ENCODE results near the gene EDNRA.

The EDNRA gene

DNA sequence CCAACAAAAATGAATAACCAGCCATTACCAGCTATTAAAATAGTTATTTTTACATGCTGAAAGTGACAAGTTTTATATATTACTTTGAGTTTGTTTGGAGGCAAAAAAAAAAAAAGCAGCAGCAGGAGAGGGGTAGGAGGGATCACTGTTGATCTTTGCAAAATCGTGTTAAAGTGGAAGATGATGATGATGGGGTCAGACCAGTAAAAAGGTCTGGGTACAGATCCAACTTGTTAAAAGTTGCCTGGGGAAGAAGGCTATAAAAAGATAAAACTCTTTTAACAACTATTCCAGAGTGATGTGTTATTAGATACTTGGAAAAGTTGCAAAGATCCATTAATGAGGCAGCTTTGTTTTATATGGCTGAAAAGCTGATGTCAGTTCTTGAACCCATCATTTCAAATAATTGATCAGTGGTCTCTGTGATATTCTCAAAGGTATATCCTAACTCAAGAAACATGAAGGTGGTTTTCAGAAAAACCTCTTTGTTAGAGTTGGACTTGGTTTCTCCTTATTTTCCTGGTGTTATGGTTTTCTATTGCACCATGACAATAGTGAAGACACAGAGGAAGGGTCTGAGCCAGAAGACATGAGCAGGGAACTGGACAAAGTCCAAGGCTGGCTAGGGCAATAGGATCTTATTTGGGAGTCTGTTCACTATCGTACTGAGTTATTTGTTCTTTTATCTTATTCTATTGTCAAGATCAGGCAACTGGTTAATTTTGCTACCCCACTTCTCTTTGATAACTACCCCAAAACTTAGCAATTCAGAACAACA, 44.8 kb downstream of the EDNRA start:
- no peak for TF ChIP-seq ZFX (IDR thresholded peaks at IDR 0.05)
- TF ChIP-seq, protein P1, sequence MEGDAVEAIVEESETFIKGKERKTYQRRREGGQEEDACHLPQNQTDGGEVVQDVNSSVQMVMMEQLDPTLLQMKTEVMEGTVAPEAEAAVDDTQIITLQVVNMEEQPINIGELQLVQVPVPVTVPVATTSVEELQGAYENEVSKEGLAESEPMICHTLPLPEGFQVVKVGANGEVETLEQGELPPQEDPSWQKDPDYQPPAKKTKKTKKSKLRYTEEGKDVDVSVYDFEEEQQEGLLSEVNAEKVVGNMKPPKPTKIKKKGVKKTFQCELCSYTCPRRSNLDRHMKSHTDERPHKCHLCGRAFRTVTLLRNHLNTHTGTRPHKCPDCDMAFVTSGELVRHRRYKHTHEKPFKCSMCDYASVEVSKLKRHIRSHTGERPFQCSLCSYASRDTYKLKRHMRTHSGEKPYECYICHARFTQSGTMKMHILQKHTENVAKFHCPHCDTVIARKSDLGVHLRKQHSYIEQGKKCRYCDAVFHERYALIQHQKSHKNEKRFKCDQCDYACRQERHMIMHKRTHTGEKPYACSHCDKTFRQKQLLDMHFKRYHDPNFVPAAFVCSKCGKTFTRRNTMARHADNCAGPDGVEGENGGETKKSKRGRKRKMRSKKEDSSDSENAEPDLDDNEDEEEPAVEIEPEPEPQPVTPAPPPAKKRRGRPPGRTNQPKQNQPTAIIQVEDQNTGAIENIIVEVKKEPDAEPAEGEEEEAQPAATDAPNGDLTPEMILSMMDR (conservative IDR thresholded peaks at IDR 0.05): no peak
- H3K27ac ChIP-seq: peak overlapping the region; percentile 36; the same call in 1 of the 2 replicates

DNA sequence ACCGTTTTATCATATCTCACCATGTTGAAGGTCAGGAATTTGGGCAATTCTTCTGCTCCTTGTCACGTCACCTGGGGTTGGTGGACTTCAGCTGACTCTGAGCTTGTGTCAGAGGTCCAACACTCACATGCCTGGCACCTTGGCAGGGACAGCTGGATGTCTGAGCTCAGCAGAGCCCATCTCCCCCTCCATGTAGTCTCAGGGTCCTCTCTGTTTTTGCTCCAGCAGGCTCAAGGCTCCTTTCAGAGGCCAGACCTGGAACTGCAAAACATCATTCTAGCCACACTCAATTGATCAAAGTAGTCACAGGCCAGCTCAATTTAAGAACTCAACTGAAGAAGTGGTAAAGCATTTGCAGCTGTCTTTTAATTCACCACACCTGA, 45.4 kb downstream of the EDNRA start:
- no peak for TF ChIP-seq ZFX (IDR thresholded peaks at IDR 0.05)
- TF ChIP-seq, protein P1 (conservative IDR thresholded peaks at IDR 0.05): 0 out of 2 replicates have a peak, but pooled peaks have one; percentile 12
- peak overlapping the region; percentile 36; the same call in 1 of the 2 replicates for H3K27ac ChIP-seq

DNA sequence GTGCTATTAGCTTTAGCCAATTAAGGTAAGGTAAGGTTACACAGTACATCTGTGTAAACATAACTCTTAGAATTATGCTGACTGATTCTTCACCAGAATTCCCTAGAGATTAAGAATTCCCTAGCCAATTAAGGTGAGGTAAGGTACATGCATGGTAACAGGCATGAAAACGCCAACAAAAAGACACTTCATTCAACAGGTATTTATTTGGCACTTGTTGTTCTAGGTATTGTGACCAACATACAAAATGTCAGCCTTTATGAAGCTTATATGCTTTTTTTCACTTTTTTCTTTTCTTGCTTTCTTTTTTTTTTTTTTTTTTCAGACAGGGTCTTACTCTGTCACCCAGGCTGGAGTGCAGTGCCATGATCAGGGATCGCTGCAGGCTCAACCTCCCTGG, 47.2 kb downstream of the EDNRA start:
- TF ChIP-seq, protein P1 (conservative IDR thresholded peaks at IDR 0.05): no peak
- no peak for TF ChIP-seq ZFX (IDR thresholded peaks at IDR 0.05)
- no peak overlapping the region for H3K27ac ChIP-seq

DNA sequence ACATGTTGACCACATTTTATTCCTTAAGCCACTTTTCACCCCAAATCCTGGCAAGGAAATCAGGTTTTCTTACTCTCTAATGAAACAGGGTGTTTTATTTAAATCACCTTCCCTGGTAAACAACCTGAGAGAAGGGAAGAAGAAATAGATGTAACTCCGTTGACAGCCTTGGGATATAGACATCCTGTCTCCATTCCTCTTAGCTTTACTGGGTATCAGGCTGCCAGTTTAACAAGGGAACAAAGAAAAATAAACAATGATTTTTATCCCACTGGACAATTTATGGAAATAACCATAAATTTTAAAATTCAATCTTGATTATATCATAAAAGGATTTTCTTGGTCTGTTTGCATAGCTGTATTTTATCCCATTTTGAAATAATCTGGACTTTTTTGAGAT, 49.2 kb downstream of the EDNRA start:
- no peak overlapping the region for H3K27ac ChIP-seq
- no peak for TF ChIP-seq ZFX (IDR thresholded peaks at IDR 0.05)
- TF ChIP-seq, protein P1 (conservative IDR thresholded peaks at IDR 0.05): no peak

DNA sequence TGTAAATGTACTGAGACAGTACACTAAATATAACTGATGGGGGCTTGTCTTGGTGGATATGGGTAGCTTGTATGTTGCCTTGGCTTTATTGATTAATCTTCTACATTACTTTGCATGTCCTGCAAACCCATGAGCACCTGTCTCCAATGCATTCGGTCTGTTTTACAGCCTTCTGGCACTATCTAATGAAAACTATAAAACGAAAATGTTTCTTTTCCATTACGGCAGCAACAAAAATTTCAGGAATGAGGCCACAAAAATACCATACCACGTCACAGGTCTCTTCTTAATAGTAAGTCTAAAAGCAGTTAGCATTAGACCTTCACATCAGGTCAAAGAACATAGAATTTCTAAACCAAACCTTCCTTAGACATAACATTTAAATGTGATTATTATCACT, 49.8 kb downstream of the EDNRA start:
- TF ChIP-seq ZFX (IDR thresholded peaks at IDR 0.05): no peak
- TF ChIP-seq, protein P1 (conservative IDR thresholded peaks at IDR 0.05): no peak
- H3K27ac ChIP-seq: no peak overlapping the region

DNA sequence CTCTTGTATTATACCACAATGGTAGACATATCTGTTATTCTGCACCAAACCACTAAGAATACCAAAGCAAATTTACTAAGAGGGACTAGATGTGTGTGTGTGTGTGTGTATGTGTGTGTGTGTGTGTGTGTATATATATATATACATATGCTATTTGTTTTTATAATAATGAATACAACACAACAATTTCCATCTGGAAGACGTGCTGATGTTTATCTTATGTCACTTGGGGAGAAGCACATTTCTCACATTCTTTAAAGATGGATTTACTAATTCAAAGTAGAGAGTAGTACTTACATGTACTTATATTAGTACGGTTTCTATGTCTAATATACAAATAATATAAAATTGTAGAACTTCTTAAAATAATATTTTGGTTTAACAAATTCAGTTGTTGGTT, 52.0 kb downstream of the EDNRA start:
- no peak for TF ChIP-seq ZFX (IDR thresholded peaks at IDR 0.05)
- TF ChIP-seq, protein P1 (conservative IDR thresholded peaks at IDR 0.05): no peak

DNA sequence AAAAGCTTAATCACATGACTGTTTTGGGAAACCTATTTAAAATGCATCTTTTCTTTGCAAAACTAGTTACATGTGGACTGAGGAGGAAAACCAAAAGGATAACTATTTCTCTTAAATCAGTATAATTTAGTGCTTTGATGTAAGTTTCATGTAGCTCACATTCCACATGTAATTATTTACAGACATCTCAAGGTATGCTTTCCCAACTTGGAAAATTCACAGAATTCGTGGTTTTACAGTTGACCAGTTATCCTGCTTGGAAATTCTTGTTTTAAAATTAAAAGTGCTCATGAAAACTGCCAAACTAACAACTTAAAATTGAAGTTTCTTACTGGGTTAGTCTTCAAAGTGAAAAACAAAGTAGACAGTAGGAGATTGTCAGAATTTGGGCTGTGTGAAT, 52.4 kb downstream of the EDNRA start:
- H3K27ac ChIP-seq: no peak overlapping the region
- no peak for TF ChIP-seq ZFX (IDR thresholded peaks at IDR 0.05)
- TF ChIP-seq, protein P1 (conservative IDR thresholded peaks at IDR 0.05): no peak

More for the DNA sequence above, 52.0 kb downstream of the EDNRA start:
- no peak overlapping the region for H3K27ac ChIP-seq
